GM18870 (cell line): Measurements from ENCODE around the gene VPS26A.
"Not testable (repeated sequence)": the region's sequence is repeated elsewhere in the genome, so short reads cannot be mapped to it uniquely, and the experiment has no call there.

Experiments
- ATAC-seq: cut with Tn5 transposase; IDR thresholded peaks from one replicate; pipeline ENCODE4 v1.9.1; 2021; ENCODE audit warnings: moderate library complexity; ENCODE audit not compliant: unreplicated experiment

VPS26A gene

DNA sequence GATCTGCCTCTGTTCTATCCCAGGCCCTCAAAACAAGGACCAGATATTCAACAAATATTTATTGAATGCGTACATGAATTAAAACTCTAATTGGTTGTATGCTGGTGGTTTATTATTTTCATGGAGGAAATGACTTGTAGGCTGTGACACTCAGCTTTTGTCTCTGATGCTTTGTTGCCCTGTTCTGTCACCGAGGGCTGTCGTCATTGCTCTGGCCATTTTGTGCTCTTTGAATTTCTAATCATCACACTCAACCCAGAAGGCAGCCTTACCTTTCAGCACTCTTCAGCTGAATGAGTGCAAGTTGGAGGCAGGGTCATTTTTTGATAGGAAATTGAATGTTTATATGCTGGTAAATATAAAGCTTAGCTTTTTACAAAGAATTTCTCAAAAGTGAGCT is 21.5 kb upstream of the VPS26A start:
- no peak for ATAC-seq

DNA sequence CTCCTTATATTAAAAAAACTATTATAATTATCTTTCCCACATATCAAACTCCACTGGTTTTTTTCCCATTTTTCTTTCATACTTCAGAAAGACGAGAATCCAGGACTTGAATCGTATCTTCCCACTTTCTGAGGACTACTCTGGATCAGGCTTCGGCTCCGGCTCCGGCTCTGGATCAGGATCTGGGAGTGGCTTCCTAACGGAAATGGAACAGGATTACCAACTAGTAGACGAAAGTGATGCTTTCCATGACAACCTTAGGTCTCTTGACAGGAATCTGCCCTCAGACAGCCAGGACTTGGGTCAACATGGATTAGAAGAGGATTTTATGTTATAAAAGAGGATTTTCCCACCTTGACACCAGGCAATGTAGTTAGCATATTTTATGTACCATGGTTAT is 20.2 kb upstream of the VPS26A start:
- ATAC-seq: no peak

DNA sequence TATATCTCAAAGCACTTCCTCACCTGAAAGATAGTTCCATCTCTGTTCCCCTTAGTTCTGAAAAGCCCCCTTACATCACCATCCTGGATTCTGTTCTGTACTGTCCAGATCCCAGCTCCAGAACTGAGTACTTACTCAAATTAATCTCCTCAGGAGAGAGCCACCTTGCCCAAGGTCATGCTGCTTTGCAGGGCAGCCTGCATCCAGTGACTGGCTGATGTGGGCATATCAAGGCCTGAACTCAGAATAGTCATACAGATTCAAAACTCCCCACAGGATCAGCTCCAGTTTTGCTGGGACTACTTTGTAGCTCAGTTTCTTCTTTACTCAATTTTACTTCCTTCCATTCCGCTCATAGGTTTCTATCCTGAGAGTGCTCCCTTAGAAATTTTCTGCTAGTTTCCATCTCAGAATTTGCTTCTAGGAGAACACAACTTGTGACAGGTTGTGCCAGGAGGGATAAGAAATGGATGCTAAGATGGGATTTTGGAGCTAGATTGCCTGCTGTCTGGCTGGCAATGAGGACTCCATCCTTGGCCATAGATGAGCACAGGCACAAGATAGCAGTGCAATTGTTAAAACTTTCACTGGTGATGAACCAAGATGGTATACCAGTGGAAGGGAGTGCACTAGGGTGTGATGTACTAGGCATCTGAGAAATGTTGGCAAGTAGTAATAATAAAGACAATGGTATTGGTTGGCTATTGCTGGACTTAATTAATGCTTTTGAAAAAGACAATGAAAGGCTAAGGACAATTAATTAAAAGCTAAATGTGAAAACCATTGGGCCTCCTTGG is 18.8 kb upstream of the VPS26A start:
- no peak for ATAC-seq

DNA sequence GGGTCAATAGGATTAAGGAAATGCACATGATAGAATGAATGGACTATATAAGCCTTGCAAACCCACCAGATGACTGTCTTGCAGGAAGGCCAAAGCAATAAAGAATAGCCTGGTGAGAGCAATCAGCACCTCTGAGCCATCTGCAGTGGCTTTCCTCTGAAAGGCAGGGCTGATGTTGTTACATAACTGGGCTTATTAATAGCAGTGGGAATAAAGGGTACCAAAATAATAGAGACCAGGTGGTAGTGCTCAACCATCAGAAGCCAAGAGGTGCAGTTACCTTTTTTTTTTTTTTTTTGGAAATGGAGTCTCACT is 16.8 kb upstream of the VPS26A start:
- no peak for ATAC-seq

DNA sequence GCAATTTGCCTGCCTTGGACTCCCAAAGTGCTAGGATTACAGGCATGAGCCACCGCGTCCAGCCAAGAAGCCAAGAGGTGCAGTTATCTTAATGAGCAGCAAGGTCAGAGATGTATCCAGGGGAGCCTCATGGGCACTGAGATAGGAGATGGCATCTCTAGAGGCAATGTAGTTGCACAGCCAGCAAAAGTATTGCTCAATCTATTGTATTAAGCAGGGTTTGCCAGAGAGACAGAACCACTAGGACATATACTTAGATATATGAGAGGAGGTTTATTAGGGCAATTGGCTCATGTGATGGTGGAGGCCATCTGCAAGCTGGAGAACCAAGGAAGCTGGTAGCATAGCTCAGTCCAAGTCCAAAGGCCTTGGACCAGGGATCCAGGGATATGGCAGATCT is 16.3 kb upstream of the VPS26A start:
- no peak for ATAC-seq

GRCh38 chr10:69119896-69120295 is 4.1 kb upstream of the VPS26A start:
- ATAC-seq: no peak

- peak; percentile 14 for ATAC-seq
These were observed 652 bp upstream of the VPS26A start for GRCh38 chr10:69123306-69123746.

DNA sequence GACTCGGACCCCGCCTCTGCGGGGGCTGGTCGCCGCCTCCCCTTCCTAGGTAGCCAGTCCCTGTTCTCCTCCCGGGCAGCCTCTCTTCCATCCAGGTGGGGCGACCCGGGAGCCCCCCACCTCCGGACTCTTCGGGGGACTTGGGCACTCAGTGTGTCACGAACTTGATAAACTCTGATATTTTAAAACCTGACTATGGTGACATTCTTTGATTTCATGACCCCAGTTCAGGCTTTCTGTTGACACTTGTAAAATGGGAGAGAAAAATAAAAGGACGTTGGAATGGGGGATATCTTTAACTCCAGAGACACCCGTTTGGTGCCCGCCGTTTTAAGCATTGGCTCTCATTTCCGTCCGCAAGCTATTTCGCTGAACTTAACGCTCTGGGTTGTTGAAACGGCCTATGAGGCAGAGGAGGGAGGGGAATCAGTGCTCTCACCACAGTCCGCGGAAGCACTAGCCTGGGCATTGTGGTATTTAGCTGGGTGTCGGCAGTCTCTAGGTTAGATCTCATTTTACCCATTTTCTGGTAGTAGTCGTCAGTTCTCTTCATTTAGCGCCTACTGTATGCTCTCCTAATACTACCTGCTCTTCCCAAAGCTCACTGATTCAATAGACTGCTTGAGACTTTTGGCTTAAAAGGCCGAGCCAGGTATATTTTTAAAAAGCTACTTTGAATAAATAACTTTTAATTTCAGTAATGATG is 738 bp downstream of the VPS26A start:
- peak; percentile 18 for ATAC-seq

- no peak for ATAC-seq
These were observed 1.6 kb downstream of the VPS26A start for GRCh38 chr10:69125554-69125953.

GRCh38 chr10:69130251-69130650 is 6.3 kb downstream of the VPS26A start:
- no peak for ATAC-seq

- ATAC-seq: no peak
These were observed 16.0 kb downstream of the VPS26A start for GRCh38 chr10:69139961-69140360.

DNA sequence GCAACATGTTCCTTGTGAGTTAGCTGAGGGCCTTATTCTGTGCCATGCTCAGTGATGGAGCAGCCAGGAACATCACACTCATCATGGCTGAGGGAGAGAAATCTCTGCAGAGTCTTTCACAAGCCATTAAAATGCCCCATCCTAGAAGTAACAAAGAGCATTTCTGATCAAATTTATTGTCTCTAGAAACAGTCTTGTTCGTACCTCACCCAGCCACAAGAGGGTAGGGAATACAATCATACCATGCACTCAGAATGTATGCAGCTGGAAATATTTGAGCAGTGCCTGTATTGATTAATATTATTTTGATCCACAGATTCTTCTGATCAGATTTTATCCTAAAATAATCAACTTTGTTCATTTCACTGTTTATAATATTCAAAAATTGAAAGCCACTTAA is 17.3 kb downstream of the VPS26A start:
- ATAC-seq: no peak

DNA sequence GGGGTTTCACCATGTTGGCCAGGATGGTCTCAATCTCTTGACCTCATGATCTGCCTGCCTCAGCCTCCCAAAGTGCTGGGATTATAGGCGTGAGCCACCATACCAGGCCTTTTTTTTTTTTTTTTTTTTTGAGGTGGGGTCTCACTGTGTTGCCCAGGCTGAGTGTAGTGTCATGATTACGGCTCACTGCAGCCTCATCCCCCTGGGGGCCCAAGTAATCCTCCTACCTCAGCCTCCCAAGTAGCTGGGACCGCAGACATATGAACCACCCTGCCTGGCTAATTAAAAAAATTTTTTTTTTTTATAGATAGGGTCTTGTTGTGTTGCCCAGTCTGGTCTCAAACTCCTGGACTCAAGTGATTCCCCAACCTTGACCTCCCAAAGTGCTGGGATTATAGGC is 18.1 kb downstream of the VPS26A start:
- ATAC-seq: not testable (repeated sequence)

DNA sequence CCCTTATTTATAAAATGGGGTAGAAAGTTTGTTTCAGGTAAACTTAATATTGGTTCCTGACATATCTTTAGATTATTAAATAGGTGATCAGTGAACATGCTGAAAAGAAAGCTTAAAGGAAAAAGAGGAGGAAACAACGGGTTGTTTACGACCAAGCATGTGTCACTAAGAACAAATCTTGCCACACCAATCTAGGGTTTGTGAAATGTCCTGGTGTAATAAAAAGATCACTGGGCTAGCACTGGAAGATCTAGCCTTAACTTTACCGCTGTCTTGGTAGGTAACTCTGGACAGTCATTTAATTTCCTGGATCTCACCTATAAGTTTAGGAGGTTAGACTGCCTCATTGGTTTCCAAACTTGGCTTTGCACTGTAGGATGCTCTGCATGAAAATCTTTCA is 19.0 kb downstream of the VPS26A start:
- ATAC-seq: no peak

DNA sequence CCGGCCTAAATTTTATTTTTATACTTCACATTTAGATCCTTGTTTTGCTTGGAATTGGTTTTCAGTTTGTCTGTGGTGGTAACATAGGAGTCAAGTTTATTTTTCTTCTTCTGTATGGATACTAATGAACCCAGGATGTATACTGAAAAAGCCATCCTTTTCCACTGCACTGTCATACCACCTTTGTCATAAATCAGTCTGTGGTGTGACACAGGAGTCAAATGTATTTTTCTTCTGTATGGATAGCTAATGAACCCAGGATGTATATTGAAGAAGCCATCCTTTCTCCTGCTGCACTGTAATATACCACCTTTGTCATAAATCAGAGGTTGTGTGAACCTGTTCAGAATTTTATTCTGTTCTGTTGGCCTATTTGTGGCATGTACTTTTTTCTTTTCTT is 21.4 kb downstream of the VPS26A start:
- ATAC-seq: no peak

DNA sequence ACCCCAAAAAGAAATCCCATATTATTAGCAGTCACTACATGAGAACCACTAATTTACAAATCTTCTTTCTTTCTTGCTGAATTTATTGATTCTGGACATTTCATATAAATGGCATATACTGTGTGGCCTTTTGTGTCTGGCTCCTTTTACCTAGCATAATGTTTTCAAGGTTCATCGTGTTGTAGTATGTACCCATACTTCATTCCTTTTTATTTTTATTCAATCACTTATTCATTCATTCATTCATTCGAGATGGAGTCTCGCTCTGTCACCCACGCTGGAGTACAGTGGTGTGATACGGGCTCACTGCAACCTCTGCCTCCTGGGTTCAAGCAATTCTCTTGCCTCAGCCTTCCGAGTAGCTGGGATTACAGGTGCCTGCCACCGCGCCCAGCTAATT is 21.9 kb downstream of the VPS26A start:
- no peak for ATAC-seq

DNA sequence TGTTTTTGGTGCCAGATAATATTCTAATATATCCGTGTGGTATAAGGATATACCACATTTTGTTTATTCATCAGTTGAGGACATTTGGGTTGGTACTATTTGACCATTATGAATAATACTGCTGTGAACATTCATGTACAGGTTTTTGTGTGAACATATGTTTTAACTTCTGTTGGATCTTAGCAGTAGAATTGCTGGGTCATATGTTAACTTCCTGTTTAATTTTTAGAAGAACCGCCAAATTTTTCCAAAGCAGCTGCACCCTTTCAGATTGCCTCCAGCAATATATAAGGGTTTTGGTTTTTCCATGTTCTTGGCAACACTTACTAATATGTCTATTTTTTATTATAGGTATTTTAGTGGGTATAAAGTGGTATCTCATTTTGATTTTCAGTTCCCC is 22.8 kb downstream of the VPS26A start:
- ATAC-seq: no peak

DNA sequence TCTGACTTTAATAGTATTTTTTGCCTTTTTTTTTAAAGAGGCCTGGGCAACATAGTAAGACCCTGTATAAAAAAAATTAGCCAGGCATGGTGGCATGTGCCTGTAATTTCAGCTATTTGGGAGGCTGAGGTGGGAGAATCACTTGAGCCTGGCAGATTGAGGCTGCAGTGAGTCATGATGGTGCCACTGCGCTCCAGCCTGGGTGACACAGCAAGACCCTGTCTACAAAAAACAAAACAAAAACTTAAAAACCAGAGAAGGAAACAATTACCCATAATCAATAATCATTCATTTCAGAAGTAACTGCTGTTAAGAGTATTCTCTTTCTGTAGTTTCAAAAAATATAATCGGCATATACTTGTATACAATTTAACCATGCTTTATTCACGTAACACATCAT is 28.0 kb downstream of the VPS26A start:
- ATAC-seq: no peak

DNA sequence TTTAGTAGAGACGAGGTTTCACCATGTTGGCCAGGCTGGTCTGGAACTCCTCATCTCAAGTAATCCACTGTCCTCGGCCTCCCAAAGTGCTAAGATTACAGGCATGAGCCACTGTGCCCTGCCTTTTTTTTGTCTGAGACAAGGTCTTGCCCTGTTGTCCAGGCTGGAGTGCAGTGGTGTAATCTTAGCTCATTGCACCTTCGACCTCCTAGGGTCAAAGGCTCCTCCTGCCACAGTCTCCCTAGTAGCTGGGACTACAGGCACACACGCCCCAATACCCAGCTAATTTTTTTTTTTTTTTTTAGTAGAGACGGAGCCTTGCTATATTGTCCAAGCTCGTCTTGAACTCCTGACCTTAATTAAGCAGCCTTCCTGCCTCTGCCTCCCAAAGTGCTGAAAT is 29.2 kb downstream of the VPS26A start:
- ATAC-seq: no peak

GRCh38 chr10:69160809-69161241 is 36.8 kb downstream of the VPS26A start:
- no peak for ATAC-seq

GRCh38 chr10:69168493-69168892 is 44.5 kb downstream of the VPS26A start:
- ATAC-seq: no peak

GRCh38 chr10:69172241-69172982 is 48.4 kb downstream of the VPS26A start:
- ATAC-seq: no peak
